ENCODE data around the gene WLS. TPM values are rescaled to one million over a fixed set of nuclear protein-coding genes. Genes with fewer than 3 reads are reported as not detected.
"Not testable (repeated sequence)": the region's sequence is repeated elsewhere in the genome, so short reads cannot be mapped to it uniquely, and the experiment has no call there.

WLS gene
- total RNA-seq, 2 experiments from 2014 or later = 0.22 to 0.52 TPM

DNA sequence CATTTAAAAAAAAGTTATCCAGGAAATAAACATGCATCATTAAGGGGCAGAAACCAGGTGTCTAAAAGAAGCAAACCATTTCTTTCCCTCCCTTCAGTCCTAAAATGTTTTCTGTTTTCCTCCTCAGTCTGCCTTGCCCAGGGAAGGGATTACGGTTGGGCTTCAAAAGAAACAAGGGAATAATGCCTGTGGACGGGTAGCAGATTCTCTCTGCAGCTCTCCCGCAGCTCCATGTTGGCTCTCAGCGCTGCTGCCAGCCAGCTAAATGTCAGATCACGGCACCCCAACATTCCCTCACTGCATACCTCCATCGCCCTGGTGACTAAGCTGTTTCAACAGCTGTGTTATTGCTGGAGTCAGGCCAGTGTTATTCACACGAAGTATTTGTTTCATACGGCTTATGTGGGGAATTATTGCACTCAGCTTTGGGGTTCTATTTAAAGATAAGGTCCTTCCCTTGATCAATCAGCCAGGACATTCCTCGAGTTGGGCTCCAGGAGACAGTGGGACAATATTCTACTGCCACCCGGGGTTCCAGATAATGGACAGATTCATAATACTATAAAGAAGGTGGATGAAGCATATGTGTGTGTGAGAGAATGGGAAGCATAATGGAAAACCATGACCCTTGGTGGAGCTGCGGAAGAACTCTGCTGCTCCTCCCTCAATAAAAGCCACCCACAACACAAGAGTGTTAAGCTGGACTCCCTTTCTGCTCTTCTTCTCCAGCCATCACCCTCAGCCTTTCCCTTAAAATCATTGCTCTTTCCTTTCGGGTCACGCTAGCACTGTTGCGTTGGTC is 58.2 kb downstream of the WLS start:
- no peaks in the 10 kb centered on the region for H3K4me1 Mint-ChIP-seq (ENCODE audit: low read depth)
- Histone ChIP-seq H3K9me3 (ENCODE audit: control insufficient read depth in 1 of 2, insufficient read depth in 1 of 2, low read length in 2 of 2) (peaks cover 0 to 3% of the 10 kb centered on the region in 2 experiments), H3K27ac (ENCODE audit: low read depth in 1 of 2, low read length in 2 of 2) (no peak overlapping the region), H3K4me1 (ENCODE audit: insufficient read depth, low read length) (no peaks in the 10 kb centered on the region), H3K4me3 (ENCODE audit: low read length) (no peak overlapping the region), H3K27me3 (ENCODE audit: control insufficient read depth in 1 of 2, insufficient read depth in 2 of 2, low read length in 2 of 2) (peaks cover 0 to 3% of the 10 kb centered on the region in 2 experiments), H3K36me3 (ENCODE audit: insufficient read depth, low read length) (no peaks in the 10 kb centered on the region)
- CTCF ChIA-PET = no interaction called here
- no peak overlapping the region for H3K4me3 Mint-ChIP-seq
- H3K9me3 Mint-ChIP-seq = no peaks in the 10 kb centered on the region
- ATAC-seq (ENCODE audit: poor library complexity) (no peak), DNase-seq (no peak)
- H3K27ac Mint-ChIP-seq = no peak overlapping the region
- peaks cover 10% of the 10 kb centered on the region for H3K27me3 Mint-ChIP-seq
- POLR2A ChIA-PET = no interaction called here
- H3K36me3 Mint-ChIP-seq (ENCODE audit: low read depth) = no peaks in the 10 kb centered on the region
- TF ChIP-seq, protein P1, sequence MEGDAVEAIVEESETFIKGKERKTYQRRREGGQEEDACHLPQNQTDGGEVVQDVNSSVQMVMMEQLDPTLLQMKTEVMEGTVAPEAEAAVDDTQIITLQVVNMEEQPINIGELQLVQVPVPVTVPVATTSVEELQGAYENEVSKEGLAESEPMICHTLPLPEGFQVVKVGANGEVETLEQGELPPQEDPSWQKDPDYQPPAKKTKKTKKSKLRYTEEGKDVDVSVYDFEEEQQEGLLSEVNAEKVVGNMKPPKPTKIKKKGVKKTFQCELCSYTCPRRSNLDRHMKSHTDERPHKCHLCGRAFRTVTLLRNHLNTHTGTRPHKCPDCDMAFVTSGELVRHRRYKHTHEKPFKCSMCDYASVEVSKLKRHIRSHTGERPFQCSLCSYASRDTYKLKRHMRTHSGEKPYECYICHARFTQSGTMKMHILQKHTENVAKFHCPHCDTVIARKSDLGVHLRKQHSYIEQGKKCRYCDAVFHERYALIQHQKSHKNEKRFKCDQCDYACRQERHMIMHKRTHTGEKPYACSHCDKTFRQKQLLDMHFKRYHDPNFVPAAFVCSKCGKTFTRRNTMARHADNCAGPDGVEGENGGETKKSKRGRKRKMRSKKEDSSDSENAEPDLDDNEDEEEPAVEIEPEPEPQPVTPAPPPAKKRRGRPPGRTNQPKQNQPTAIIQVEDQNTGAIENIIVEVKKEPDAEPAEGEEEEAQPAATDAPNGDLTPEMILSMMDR (IDR thresholded peaks at IDR 0.05) = no peak
- intact Hi-C loops (cut with DNase I, micrococcal nuclease) = no loop called here

DNA sequence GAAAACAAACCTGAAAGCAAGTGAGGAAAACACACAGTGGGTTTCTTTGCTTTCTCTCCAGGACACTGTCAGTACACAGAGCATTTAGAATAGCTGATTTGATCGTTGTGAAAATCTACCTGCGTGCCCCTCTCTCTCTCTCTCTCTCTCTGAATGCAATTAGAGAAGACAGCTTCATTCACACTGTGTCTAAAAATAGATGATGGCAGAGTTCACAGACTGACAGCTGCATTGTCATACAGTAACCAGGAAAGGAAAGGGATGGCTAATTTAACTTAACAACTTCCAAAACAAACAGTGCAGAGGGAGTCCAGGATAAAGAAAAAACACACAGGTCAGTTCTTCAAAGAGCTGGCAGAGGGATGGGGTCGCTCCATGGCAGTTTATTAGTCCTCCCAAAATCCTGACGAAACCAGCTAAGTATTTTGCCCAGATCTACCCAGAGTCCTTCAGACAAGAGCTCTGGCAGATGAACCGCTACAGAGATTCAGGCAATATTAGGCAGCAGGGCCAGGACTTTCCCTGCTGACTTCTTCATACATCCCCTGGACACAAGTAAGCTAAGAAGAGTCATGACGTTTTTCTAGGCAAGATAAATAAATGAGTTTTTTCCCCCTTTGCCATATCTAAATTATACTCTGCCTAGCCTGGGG is 58.9 kb downstream of the WLS start:
- Histone ChIP-seq H3K4me1 (ENCODE audit: insufficient read depth, low read length) (no peaks in the 10 kb centered on the region), H3K4me3 (ENCODE audit: low read length) (no peak overlapping the region), H3K36me3 (ENCODE audit: insufficient read depth, low read length) (no peaks in the 10 kb centered on the region), H3K27ac (ENCODE audit: low read depth in 1 of 2, low read length in 2 of 2) (no peak overlapping the region), H3K9me3 (ENCODE audit: control insufficient read depth in 1 of 2, insufficient read depth in 1 of 2, low read length in 2 of 2) (peaks cover 0 to 3% of the 10 kb centered on the region in 2 experiments), H3K27me3 (ENCODE audit: control insufficient read depth in 1 of 2, insufficient read depth in 2 of 2, low read length in 2 of 2) (peaks cover 0 to 3% of the 10 kb centered on the region in 2 experiments)
- intact Hi-C loops (cut with DNase I, micrococcal nuclease) = no loop called here
- DNase-seq = no peak
- H3K27ac Mint-ChIP-seq = no peak overlapping the region
- POLR2A ChIA-PET = no interaction called here
- TF ChIP-seq, protein P1 (IDR thresholded peaks at IDR 0.05) = no peak
- no peak for ATAC-seq (ENCODE audit: poor library complexity)
- no peak overlapping the region for H3K4me3 Mint-ChIP-seq
- no peaks in the 10 kb centered on the region for H3K36me3 Mint-ChIP-seq (ENCODE audit: low read depth)
- no peaks in the 10 kb centered on the region for H3K4me1 Mint-ChIP-seq (ENCODE audit: low read depth)
- CTCF ChIA-PET = interaction anchor here (0.7 kb wide), 1 partner anchor 14 kb away, joined by 3 read pairs; no protein-coding TSS in a partner anchor
- no peaks in the 10 kb centered on the region for H3K9me3 Mint-ChIP-seq
- H3K27me3 Mint-ChIP-seq = peaks cover 10% of the 10 kb centered on the region

DNA sequence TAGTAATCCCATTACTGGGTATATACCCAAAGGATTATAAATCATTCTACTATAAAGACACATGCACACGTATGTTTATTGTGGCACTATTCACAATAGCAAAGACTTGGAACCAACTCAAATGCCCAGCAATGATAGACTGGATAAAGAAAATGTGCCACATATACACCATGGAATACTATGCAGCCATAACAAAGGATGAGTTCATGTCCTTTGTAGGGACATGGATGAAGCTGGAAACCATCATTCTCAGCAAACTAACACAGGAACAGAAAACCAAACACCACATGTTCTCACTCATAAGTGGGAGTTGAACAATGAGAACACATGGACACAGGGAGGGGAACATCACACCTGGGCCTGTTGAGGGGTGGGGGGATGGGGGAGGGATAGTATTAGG is 60.5 kb downstream of the WLS start:
- H3K36me3 ChIP-seq (ENCODE audit: insufficient read depth, low read length); CTCF ChIA-PET; H3K27ac ChIP-seq (ENCODE audit: low read depth in 1 of 2, low read length in 2 of 2); DNase-seq; H3K9me3 Mint-ChIP-seq; ATAC-seq (ENCODE audit: poor library complexity); H3K27me3 ChIP-seq (ENCODE audit: control insufficient read depth in 1 of 2, insufficient read depth in 2 of 2, low read length in 2 of 2); H3K4me3 ChIP-seq (ENCODE audit: low read length); H3K4me1 Mint-ChIP-seq (ENCODE audit: low read depth); POLR2A ChIA-PET; H3K27ac Mint-ChIP-seq; H3K36me3 Mint-ChIP-seq (ENCODE audit: low read depth); H3K9me3 ChIP-seq (ENCODE audit: control insufficient read depth in 1 of 2, insufficient read depth in 1 of 2, low read length in 2 of 2); H3K4me1 ChIP-seq (ENCODE audit: insufficient read depth, low read length); H3K4me3 Mint-ChIP-seq; intact Hi-C loops (cut with DNase I, micrococcal nuclease): not testable (repeated sequence)
- peaks cover 10% of the 10 kb centered on the region for H3K27me3 Mint-ChIP-seq

Data from CD4-positive, alpha-beta T cell (primary cell).